GM19043 (cell line): ENCODE results near the gene PLPP7.
"Not testable (repeated sequence)": the region's sequence is repeated elsewhere in the genome, so short reads cannot be mapped to it uniquely, and the experiment has no call there.

ENCODE experiments used
- ATAC-seq: cut with Tn5 transposase; IDR thresholded peaks from one replicate; pipeline ENCODE4 v1.9.1; 2021; ENCODE audit warnings: low read depth; ENCODE audit not compliant: unreplicated experiment

PLPP7 gene

GRCh38 chr9:131289301-131290035 lies at the start of gene PLPP7:
TSS of gene PLPP7 (plus strand) at chr9:131289723. CDS start at chr9:131289998, 275 bp downstream.
- no peak for ATAC-seq

GRCh38 chr9:131240047-131240921 lies 49.2 kb upstream of the PLPP7 start:
- ATAC-seq, result no peak

- ATAC-seq, result not testable (repeated sequence)
These were observed 45.2 kb upstream of the PLPP7 start for GRCh38 chr9:131244331-131244730.

GRCh38 chr9:131246618-131247017 lies 42.9 kb upstream of the PLPP7 start:
- no peak for ATAC-seq

GRCh38 chr9:131252120-131252519 lies 37.4 kb upstream of the PLPP7 start:
- ATAC-seq, result no peak

GRCh38 chr9:131253891-131254491 lies 35.5 kb upstream of the PLPP7 start:
- ATAC-seq, result no peak

- no peak for ATAC-seq
These were observed 34.9 kb upstream of the PLPP7 start for GRCh38 chr9:131254626-131255025.

GRCh38 chr9:131255676-131256197 lies 33.8 kb upstream of the PLPP7 start:
- ATAC-seq, result no peak

GRCh38 chr9:131257266-131258025 lies 32.1 kb upstream of the PLPP7 start:
- ATAC-seq, result no peak

- ATAC-seq, result no peak
These were observed 31.3 kb upstream of the PLPP7 start for GRCh38 chr9:131258186-131258585.

GRCh38 chr9:131258698-131259431 lies 30.7 kb upstream of the PLPP7 start:
- no peak for ATAC-seq

- no peak for ATAC-seq
These were observed 30.1 kb upstream of the PLPP7 start for GRCh38 chr9:131259432-131259898.

- no peak for ATAC-seq
These were observed 29.5 kb upstream of the PLPP7 start for GRCh38 chr9:131259916-131260597.

GRCh38 chr9:131260751-131261452 lies 28.6 kb upstream of the PLPP7 start:
- ATAC-seq, result no peak

- ATAC-seq, result no peak
These were observed 27.0 kb upstream of the PLPP7 start for GRCh38 chr9:131262327-131263032.

GRCh38 chr9:131263033-131263343 lies 26.5 kb upstream of the PLPP7 start:
- ATAC-seq, result not testable (repeated sequence)

- no peak for ATAC-seq
These were observed 25.8 kb upstream of the PLPP7 start for GRCh38 chr9:131263701-131264100.

GRCh38 chr9:131264231-131264630 lies 25.3 kb upstream of the PLPP7 start:
- no peak for ATAC-seq
